Measurements from ENCODE around the gene ZBED6.
"Not testable (repeated sequence)": the region's sequence is repeated elsewhere in the genome, so short reads cannot be mapped to it uniquely, and the experiment has no call there.

DNA sequence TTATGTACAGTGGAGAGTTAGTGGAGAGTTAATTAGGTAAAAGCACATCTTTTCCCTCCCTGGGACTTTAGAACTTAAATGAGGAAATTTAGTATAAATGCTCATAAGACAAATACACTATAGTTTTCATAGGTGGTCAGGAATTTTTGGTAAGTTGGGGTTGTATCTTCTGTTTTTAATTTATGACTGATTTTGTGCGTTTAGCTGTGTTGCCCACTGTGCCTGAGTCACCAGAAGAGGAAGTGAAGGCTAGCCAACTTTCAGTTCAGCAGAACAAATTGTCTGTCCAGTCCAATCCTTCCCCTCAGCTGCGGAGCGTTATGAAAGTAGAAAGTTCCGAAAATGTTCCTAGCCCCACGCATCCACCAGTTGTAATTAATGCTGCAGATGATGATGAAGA is 33.8 kb downstream of the ZBED6 start:
- not testable (repeated sequence) for TF ChIP-seq EZH2 (IDR thresholded peaks at IDR 0.05; ENCODE audit: borderline replicate concordance, low read length)
- TF ChIP-seq, protein P1, sequence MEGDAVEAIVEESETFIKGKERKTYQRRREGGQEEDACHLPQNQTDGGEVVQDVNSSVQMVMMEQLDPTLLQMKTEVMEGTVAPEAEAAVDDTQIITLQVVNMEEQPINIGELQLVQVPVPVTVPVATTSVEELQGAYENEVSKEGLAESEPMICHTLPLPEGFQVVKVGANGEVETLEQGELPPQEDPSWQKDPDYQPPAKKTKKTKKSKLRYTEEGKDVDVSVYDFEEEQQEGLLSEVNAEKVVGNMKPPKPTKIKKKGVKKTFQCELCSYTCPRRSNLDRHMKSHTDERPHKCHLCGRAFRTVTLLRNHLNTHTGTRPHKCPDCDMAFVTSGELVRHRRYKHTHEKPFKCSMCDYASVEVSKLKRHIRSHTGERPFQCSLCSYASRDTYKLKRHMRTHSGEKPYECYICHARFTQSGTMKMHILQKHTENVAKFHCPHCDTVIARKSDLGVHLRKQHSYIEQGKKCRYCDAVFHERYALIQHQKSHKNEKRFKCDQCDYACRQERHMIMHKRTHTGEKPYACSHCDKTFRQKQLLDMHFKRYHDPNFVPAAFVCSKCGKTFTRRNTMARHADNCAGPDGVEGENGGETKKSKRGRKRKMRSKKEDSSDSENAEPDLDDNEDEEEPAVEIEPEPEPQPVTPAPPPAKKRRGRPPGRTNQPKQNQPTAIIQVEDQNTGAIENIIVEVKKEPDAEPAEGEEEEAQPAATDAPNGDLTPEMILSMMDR (conservative IDR thresholded peaks at IDR 0.05 in 1 of 2, IDR thresholded peaks at IDR 0.05 in 1 of 2; ENCODE audit: extremely low read depth in 1 of 2, insufficient read depth in 1 of 2, low read depth in 1 of 2, low read length in 2 of 2) = not testable (repeated sequence)
